Mucosa of stomach (tissue), 1 donor: Measurements from ENCODE around the gene GCSAM.

Source experiments
- H3K27me3 ChIP-seq: one replicate; pipeline ENCODE4 v1.7.0; 2013; ENCODE audit warnings: mild to moderate bottlenecking, low read length; ENCODE audit not compliant: control insufficient read depth, insufficient read depth
- H3K36me3 ChIP-seq: one replicate; pipeline ENCODE4 v1.7.0; 2013; ENCODE audit warnings: low read length; ENCODE audit not compliant: control insufficient read depth, insufficient read depth
- H3K4me1 ChIP-seq: one replicate; pipeline ENCODE4 v1.7.0; 2013; ENCODE audit warnings: mild to moderate bottlenecking, low read length; ENCODE audit not compliant: control insufficient read depth, insufficient read depth
- H3K4me3 ChIP-seq: one replicate; pipeline ENCODE4 v1.7.0; 2013; ENCODE audit warnings: low read length
- H3K9ac ChIP-seq: one replicate; pipeline ENCODE4 v1.7.0; 2013; ENCODE audit warnings: mild to moderate bottlenecking, low read length, moderate library complexity
- H3K9me3 ChIP-seq: one replicate; pipeline ENCODE4 v1.7.0; 2013; ENCODE audit warnings: mild to moderate bottlenecking, low read length, moderate library complexity; ENCODE audit not compliant: control insufficient read depth
- donor health status: Pancreatic carcinoma.

GCSAM gene

DNA sequence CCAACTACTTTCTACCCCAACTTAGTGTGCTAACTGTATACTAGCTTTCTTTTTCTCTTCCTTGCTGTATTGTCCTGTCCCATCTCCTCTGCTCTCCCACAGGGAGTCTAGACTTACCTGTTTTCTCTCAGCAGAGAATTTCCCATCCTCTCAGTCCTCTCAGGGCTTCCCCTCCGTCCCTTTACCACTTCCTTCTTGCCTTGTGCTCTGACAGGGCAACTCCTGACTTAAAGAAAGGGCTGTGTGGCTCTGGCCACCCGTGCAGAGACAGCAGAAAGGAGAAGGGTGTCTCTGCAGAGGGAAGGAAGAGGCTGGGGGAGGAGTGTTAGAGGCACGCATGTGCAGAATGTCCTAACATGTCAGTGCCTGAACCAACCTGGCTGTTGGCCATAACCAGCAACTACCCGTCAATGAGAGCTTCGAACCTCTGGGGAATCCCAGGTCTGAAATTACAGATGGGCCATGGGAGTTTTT, at the start of gene GCSAM:
Gene GCSAM, minus strand, starts transcription at position 274 of the 474 bp plus-strand sequence. Its CDS starts 128 bp downstream, at position 146.
- Histone ChIP-seq H3K27me3 (no peaks in the 10 kb centered on the region), H3K4me3 (no peak within 1 kb of the TSS), H3K9ac (no peak within 1 kb of the TSS), H3K9me3 (no peaks in the 10 kb centered on the region), H3K4me1 (peaks cover 17% of the 10 kb centered on the region), H3K36me3 (no peaks in the 10 kb centered on the region)

DNA sequence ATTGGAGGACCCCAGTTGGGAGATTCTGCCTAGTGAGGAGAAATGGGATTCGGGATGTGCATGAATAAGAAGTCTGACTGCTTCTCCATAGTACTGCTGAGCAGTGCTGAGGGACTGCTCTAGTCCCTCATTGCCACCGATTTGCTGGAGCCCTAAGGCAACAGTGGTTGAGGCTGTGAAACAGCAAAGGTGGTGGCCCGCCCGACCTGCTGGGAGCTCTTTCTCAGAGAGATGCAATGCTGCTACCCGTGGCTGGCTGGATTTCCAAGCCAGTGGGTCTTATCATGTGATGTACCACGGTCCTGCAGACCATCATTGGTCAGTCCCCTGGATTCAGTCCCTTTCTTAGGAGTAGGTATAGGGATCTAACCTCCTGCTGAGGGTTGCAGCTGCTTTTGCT, 42.6 kb upstream of the GCSAM start:
- Histone ChIP-seq H3K4me1 (no peaks in the 10 kb centered on the region), H3K9me3 (no peaks in the 10 kb centered on the region), H3K36me3 (no peaks in the 10 kb centered on the region), H3K27me3 (no peaks in the 10 kb centered on the region), H3K4me3 (no peak overlapping the region), H3K9ac (no peak overlapping the region)

DNA sequence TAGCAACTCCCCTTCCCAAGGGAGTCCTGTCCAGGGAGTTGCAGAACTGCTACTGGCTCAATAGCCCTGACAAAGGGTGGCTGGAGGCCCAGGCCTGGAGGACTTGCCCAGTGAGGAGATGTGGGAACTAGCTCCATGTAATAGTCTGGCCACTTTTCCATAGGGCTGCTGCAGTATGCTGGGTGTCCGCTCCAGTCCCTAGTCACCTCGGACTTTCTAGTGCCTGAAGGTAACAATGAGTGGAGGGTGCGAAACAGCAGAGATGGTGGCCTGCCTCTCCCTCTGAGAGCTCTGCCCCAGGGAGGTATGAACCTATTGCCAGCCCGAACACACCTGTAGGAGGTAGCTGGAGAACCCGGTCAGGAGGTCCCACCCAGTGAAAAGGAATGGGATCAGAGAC, 42.0 kb upstream of the GCSAM start:
- H3K4me3 ChIP-seq: no peak overlapping the region
- no peaks in the 10 kb centered on the region for H3K4me1 ChIP-seq
- H3K27me3 ChIP-seq: no peaks in the 10 kb centered on the region
- no peak overlapping the region for H3K9ac ChIP-seq
- H3K9me3 ChIP-seq: no peaks in the 10 kb centered on the region
- no peaks in the 10 kb centered on the region for H3K36me3 ChIP-seq

DNA sequence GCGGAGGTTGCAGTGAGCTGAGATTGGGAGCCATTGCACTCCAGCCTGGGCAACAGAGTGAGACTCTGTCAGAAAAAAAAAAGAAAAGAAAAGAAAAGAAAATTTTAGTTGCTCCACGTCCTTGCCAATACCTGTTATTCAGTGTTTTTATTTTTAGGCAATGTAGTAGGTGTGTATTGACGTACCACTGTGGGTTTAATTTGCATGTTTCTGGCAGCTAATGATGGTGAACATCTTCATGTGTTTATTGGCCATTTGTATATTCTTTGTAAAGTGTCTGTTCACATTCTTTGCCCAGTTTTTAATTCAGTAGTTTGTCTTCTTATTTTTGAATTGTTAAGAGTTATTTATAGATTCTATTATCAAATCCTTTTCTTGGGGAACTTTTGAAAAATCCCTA, 38.1 kb upstream of the GCSAM start:
- H3K27me3 ChIP-seq: no peaks in the 10 kb centered on the region
- H3K9me3 ChIP-seq: no peaks in the 10 kb centered on the region
- H3K4me1 ChIP-seq: no peaks in the 10 kb centered on the region
- H3K36me3 ChIP-seq: no peaks in the 10 kb centered on the region
- no peak overlapping the region for H3K4me3 ChIP-seq
- H3K9ac ChIP-seq: no peak overlapping the region

GRCh38 chr3:112170046-112170445, 37.0 kb upstream of the GCSAM start:
- no peak overlapping the region for H3K4me3 ChIP-seq
- no peaks in the 10 kb centered on the region for H3K4me1 ChIP-seq
- no peaks in the 10 kb centered on the region for H3K36me3 ChIP-seq
- H3K27me3 ChIP-seq: no peaks in the 10 kb centered on the region
- no peak overlapping the region for H3K9ac ChIP-seq
- no peaks in the 10 kb centered on the region for H3K9me3 ChIP-seq

GRCh38 chr3:112167758-112168157, 34.7 kb upstream of the GCSAM start:
- H3K36me3 ChIP-seq: no peaks in the 10 kb centered on the region
- H3K4me1 ChIP-seq: no peaks in the 10 kb centered on the region
- H3K9ac ChIP-seq: no peak overlapping the region
- H3K9me3 ChIP-seq: no peaks in the 10 kb centered on the region
- no peaks in the 10 kb centered on the region for H3K27me3 ChIP-seq
- H3K4me3 ChIP-seq: no peak overlapping the region

DNA sequence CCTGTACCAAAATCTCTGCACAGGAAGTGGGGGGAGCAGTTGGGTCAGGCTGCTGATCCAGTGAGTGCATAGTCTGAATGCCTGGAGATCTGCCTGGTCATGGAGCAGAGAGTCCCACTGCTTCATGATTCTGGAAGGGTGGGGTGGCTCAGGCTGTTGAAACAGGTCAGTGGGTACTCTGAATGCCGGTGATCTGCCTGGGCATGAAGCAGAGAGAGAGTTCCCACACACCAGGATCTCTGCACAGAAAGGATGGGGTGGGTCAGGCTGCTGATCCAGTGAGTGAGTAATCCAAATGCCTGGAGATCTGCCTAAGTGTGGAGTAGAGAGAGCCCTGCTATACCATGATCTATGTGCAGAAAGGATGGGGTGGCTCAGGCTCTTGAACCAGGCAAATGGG, 16.1 kb upstream of the GCSAM start:
- no peak overlapping the region for H3K9ac ChIP-seq
- no peaks in the 10 kb centered on the region for H3K4me1 ChIP-seq
- no peak overlapping the region for H3K4me3 ChIP-seq
- no peaks in the 10 kb centered on the region for H3K9me3 ChIP-seq
- no peaks in the 10 kb centered on the region for H3K27me3 ChIP-seq
- H3K36me3 ChIP-seq: no peaks in the 10 kb centered on the region

DNA sequence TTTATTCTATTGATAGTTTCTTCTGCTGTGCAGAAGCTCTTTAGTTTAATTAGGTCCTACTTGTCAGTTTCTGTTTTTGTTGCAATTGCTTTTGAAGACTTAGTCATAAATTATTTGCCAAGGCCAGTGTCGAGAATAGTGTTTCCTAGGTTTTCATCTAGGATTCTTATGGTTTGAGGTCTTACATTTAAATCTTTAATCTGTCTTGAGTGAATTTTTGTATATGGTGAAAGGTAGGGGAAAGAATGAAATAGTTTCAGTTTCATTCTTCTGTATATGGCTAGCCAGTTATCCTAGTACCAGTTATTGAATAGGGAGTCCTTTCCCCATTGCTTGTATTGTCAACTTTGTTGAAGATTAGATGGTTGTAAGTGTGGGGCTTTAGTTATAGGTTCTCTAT, 10.6 kb upstream of the GCSAM start:
- Histone ChIP-seq H3K27me3 (no peaks in the 10 kb centered on the region), H3K9ac (no peak overlapping the region), H3K4me3 (no peak overlapping the region), H3K9me3 (no peaks in the 10 kb centered on the region), H3K4me1 (no peaks in the 10 kb centered on the region), H3K36me3 (no peaks in the 10 kb centered on the region)

GRCh38 chr3:112143251-112143650, 10.2 kb upstream of the GCSAM start:
- Histone ChIP-seq H3K9me3 (no peaks in the 10 kb centered on the region), H3K4me3 (no peak overlapping the region), H3K9ac (no peak overlapping the region), H3K27me3 (no peaks in the 10 kb centered on the region), H3K36me3 (no peaks in the 10 kb centered on the region), H3K4me1 (no peaks in the 10 kb centered on the region)

DNA sequence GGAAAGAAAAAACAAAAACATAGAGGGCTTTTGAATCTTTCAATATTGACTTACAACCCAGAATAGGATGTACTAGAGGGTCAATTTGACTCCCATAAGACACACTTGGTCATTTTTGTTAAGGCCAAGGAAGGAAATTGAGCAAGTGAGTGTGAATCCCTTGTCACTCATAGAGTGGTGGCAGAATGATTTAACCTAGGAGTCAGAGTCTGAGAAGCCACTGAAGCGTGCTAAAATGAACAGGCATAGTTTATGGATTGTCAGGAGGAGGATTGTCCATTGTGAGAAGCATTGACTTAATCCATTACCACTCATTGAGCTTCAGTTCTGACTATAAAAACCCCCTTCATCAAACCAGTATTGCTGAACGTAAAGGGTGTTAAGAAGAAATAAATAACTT, 8.2 kb upstream of the GCSAM start:
- H3K4me3 ChIP-seq: no peak overlapping the region
- no peak overlapping the region for H3K9ac ChIP-seq

DNA sequence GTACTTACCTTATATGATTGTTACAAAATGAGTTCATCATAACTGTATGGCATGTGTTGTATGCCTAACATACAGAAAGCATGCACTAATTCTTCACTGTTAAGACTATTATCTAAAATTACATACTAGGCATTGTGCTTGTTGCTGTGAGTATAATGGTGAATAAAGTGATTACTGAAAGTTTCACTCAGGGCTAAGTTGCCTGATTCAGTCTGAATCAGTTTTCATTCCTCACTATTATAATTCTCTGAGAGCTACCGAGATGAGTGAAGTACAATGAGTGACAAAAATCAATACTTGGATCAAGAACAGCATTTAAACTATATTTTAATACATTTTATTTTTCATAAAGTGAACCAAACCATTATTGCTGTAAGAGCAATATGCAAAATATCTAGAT, 7.5 kb upstream of the GCSAM start:
- Histone ChIP-seq H3K36me3 (no peaks in the 10 kb centered on the region), H3K9ac (no peak overlapping the region), H3K9me3 (no peaks in the 10 kb centered on the region), H3K27me3 (no peaks in the 10 kb centered on the region), H3K4me1 (peaks cover 5% of the 10 kb centered on the region), H3K4me3 (no peak overlapping the region)

More for the DNA sequence above, 8.2 kb upstream of the GCSAM start:
- Histone ChIP-seq H3K9me3 (no peaks in the 10 kb centered on the region), H3K27me3 (no peaks in the 10 kb centered on the region), H3K4me1 (no peaks in the 10 kb centered on the region), H3K36me3 (no peaks in the 10 kb centered on the region)

DNA sequence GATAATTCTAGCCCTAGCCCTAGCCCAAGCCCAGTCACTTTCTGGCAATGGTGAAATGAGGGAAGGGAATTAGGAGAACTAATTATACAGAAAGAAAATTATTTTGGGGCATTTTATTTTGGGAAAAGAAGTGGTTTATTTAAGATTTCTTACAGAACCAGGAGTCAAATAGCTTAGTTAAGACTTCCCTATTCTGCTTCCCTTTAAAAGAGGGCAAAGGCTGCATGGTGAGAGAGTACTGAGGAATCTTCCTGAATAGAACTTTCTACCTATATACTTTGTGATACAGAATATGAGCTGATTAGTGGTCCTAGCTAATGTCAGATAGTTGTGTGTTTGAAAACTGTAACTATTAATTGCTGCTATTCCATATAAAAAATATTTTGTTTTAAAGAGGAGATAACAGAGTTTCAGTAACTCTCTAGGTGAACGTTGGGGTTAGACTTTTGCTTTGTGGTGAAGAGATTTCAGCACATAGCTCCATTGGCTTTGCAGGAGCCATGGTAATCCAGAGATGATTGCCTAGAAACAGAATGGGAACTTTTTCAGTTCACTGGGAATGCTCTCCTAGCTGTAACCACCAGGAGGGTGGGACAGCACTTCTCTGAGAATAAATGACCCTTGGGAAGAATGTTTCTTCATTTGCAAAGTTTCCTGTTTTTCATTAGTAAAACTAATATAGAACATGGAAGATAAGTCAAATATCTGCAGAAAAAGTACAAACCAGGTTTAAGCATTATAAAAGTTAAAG, 5.3 kb upstream of the GCSAM start:
- Histone ChIP-seq H3K27me3 (no peaks in the 10 kb centered on the region), H3K4me1 (peaks cover 17% of the 10 kb centered on the region), H3K4me3 (no peak overlapping the region), H3K9ac (no peak overlapping the region), H3K36me3 (no peaks in the 10 kb centered on the region), H3K9me3 (no peaks in the 10 kb centered on the region)

DNA sequence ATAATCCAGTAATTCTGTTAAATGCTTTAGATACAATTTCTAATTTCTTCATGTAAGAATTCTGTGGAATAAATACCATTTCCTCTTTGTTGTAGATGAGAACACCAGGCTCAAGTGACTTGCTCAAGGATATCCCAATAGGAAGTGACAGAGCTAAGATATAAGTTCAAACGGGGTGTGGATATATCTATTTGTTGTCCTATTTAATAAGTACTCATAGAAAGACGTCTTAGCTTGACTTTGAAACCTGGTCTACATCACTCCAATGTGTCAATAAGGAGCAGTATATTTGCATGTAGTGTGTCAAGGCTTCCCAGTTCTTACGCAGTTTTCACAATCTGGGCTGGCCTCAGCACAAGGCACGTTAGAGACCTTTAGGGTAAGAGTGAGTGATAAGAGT, 4.7 kb upstream of the GCSAM start:
- H3K9me3 ChIP-seq: no peaks in the 10 kb centered on the region
- H3K27me3 ChIP-seq: no peaks in the 10 kb centered on the region
- H3K4me3 ChIP-seq: no peak overlapping the region
- H3K9ac ChIP-seq: no peak overlapping the region
- peaks cover 17% of the 10 kb centered on the region for H3K4me1 ChIP-seq
- no peaks in the 10 kb centered on the region for H3K36me3 ChIP-seq
